CD4-positive, CD25-positive, alpha-beta regulatory T cell (primary cell): Measurements from ENCODE around the gene DMD. TPM values are rescaled to one million over a fixed set of nuclear protein-coding genes. Genes with fewer than 3 reads are reported as not detected.
A peak's percentile ranks its signal among the peaks of the same experiment; 100 is the strongest.

ENCODE experiments used
- ATAC-seq, 2 donors: fragments of 150-1000 bp; cut with Tn5 transposase; one replicate each; pipeline ENCODE4 v1.10.0; 2021; ENCODE audit warnings: low read depth in 2 of 2, moderate number of reproducible peaks in 2 of 2, moderate library complexity in 1 of 2
- DNase-seq, 3 donors: peaks; one replicate each; pipeline versions ENCODE4 v3.0.0 to v3.0.0-alpha.2; 2012 to 2022; ENCODE audit warnings: mixed read lengths in 1 of 3
- H3K27ac ChIP-seq: one replicate; pipeline ENCODE4 v1.7.0; 2013; ENCODE audit warnings: mild to moderate bottlenecking, low read length; ENCODE audit not compliant: insufficient read depth, poor library complexity, severe bottlenecking
- H3K27me3 ChIP-seq: one replicate; pipeline ENCODE4 v1.7.0; 2013; ENCODE audit warnings: low read length; ENCODE audit not compliant: control insufficient read depth, insufficient read depth
- H3K36me3 ChIP-seq: one replicate; pipeline ENCODE4 v1.7.0; 2013; ENCODE audit warnings: mild to moderate bottlenecking, low read length, moderate library complexity; ENCODE audit not compliant: control insufficient read depth, insufficient read depth
- H3K4me1 ChIP-seq: 2 replicates; pipeline ENCODE4 v1.7.0; 2013; ENCODE audit warnings: mild to moderate bottlenecking, low read length; ENCODE audit not compliant: insufficient read depth, control insufficient read depth, poor library complexity, severe bottlenecking
- H3K4me3 ChIP-seq: one replicate; pipeline ENCODE4 v1.7.0; 2013; ENCODE audit warnings: low read depth, mild to moderate bottlenecking, low read length, moderate library complexity
- H3K9me3 ChIP-seq, 2 experiments: 1 replicate in 1 of 2; 2 replicates in 1 of 2; pipeline ENCODE4 v1.7.0; 2013; ENCODE audit warnings: low read length in 2 of 2, mild to moderate bottlenecking in 1 of 2, moderate library complexity in 1 of 2; ENCODE audit not compliant: control insufficient read depth in 2 of 2
- H3K27ac Mint-ChIP-seq, 3 donors: one replicate each; pipeline ENCODE4 v1.8.0; 2020 to 2022; ENCODE audit warnings: mild to moderate bottlenecking in 3 of 3, mixed read lengths in 3 of 3, moderate library complexity in 2 of 3
- H3K27me3 Mint-ChIP-seq: one replicate; pipeline ENCODE4 v1.8.0; 2022; ENCODE audit warnings: mild to moderate bottlenecking, mixed read lengths
- H3K36me3 Mint-ChIP-seq: one replicate; pipeline ENCODE4 v1.8.0; 2020; ENCODE audit warnings: mixed read lengths
- H3K4me1 Mint-ChIP-seq, 4 donors: one replicate each; pipeline ENCODE4 v1.8.0; 2020 to 2022; ENCODE audit warnings: mixed read lengths in 4 of 4, mild to moderate bottlenecking in 1 of 4
- H3K4me3 Mint-ChIP-seq, 4 donors: one replicate each; pipeline ENCODE4 v1.8.0; 2020 to 2022; ENCODE audit warnings: mild to moderate bottlenecking in 4 of 4, mixed read lengths in 4 of 4, moderate library complexity in 3 of 4
- H3K9me3 Mint-ChIP-seq, 7 donors: one replicate each; pipeline ENCODE4 v1.8.0; 2020 to 2022; ENCODE audit warnings: mixed read lengths in 7 of 7, mild to moderate bottlenecking in 3 of 7, moderate library complexity in 2 of 7
- polyA plus RNA-seq, 4 donors: library from polyadenylated mRNA; unstranded; fragments of 300-500 nt; fragmentation: Illumina TruSeq; gene quantifications; one replicate each; pipeline ENCODE4 v1.2.3, GENCODE V29; 2021
- total RNA-seq: library from RNA; stranded (reverse); gene quantifications from one replicate; pipeline ENCODE4 v1.2.3, GENCODE V29; 2022

The DMD gene
- total and polyA plus RNA-seq, 5 donors from 2014 or later, result 0.20 to 2.8 (median 0.98) TPM

DNA sequence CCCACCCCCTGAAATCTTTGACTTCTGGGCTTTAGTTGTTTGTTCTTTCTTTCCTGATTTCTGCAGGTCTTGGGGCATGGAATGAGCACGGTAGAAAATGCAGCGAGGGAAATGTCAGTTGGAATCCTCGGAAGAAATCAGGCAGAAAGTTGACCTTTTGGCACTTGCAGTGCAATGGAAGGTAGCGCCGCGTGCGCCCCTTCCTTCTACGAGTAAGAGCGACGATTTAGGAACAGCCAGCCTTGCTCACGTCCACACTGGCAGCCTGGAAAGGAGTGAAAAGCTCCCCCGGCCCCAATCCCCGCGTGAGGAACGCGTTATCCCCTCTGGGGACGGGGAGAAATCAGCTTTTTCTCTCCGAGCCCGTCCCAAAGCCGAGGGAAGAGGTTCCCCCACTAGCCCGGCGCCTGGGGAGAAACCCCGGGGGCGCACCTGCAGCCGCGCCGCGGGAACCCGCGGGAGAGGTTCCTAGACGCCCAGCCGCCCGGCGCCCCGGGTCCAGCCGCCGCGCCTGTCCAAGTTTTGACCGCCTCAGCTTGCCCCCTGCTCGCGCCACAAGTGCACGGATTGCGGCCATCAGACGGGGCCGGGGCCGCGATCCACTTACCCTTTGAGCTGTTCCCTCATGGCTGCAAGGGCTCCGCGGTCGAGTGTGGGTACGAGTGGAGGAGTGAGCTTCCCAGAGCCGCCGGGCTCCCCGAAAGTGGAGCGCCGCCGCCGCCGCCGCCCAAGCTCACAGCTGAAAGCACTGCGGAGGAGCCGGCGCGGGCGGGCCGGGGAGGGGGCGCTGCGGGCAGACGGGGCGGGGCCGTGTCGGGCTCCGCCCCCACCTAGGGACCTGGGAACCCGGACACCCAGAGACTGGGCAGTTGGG lies 1944.9 kb downstream of the DMD start:
- H3K27me3 ChIP-seq, result no peaks in the 10 kb centered on the region
- H3K27me3 Mint-ChIP-seq, result peaks cover 12% of the 10 kb centered on the region
- peaks cover 0 to 3% (median 0%) of the 10 kb centered on the region in 7 donors for H3K9me3 Mint-ChIP-seq
- H3K36me3 Mint-ChIP-seq, result peaks cover 3% of the 10 kb centered on the region
- DNase-seq (peak in 1 of 3 donors; percentile 0), ATAC-seq (no peak)
- no peaks in the 10 kb centered on the region for H3K9me3 ChIP-seq
- H3K4me1 Mint-ChIP-seq, result no peaks in the 10 kb centered on the region
- H3K4me3 Mint-ChIP-seq, result peak overlapping the region; percentile 39 to 78 (median 59)
- H3K4me3 ChIP-seq, result no peak overlapping the region
- no peaks in the 10 kb centered on the region for H3K4me1 ChIP-seq
- no peaks in the 10 kb centered on the region for H3K36me3 ChIP-seq
- no peak overlapping the region for H3K27ac Mint-ChIP-seq
- H3K27ac ChIP-seq, result no peak overlapping the region

DNA sequence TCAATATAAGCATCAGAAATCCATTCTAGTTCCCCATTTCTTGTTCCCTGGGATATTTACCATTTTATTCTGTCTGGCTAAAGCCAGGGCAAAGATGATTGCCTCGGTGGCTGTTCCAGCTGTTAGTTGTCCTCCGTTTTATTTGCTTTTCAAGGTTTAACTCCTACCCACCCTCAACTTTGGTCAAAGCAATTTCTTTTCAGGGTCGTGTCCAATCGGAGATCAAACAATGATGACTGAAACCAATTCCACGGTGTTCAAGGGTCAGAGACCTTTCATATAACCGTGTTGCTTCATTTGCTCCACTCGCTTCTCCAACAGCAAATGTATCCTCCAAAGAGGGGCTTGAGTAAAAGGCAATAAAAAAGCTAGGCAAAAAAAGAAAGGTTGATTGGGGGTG lies 1946.0 kb downstream of the DMD start:
- Histone ChIP-seq H3K27ac (no peak overlapping the region), H3K9me3 (no peaks in the 10 kb centered on the region), H3K4me1 (no peaks in the 10 kb centered on the region), H3K27me3 (no peaks in the 10 kb centered on the region), H3K4me3 (no peak overlapping the region), H3K36me3 (no peaks in the 10 kb centered on the region)
- no peak for DNase-seq
- no peak for ATAC-seq
- H3K36me3 Mint-ChIP-seq, result peaks cover under 1% of the 10 kb centered on the region
- no peak overlapping the region for H3K27ac Mint-ChIP-seq
- H3K27me3 Mint-ChIP-seq, result peaks cover 8% of the 10 kb centered on the region
- H3K9me3 Mint-ChIP-seq, result peaks cover 0 to 2% (median 0%) of the 10 kb centered on the region in 7 donors
- no peak overlapping the region for H3K4me3 Mint-ChIP-seq
- H3K4me1 Mint-ChIP-seq, result no peaks in the 10 kb centered on the region

DNA sequence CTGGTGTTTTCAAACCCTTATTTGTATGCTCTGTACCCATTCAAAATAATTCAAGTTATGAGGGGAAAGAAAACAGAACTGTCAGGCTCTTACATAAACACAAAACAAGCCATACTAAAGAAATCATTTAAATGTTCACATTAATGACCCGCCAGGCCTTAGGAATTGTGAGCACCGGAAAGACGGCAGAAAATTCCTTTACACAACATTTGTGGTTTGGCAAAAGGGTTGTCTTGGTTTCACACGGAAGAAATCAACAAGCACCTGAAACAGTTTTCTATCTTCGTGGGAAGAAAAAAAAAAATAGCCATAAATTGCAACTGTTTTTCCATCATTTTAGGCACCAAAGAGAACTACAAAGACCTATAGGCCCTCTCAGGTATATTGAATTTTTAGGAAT lies 1951.0 kb downstream of the DMD start:
- H3K4me3 Mint-ChIP-seq, result no peak overlapping the region
- no peaks in the 10 kb centered on the region for H3K36me3 Mint-ChIP-seq
- no peaks in the 10 kb centered on the region for H3K4me1 Mint-ChIP-seq
- H3K36me3 ChIP-seq, result no peaks in the 10 kb centered on the region
- no peak overlapping the region for H3K4me3 ChIP-seq
- DNase-seq, result no peak
- peaks cover 8% of the 10 kb centered on the region for H3K27me3 Mint-ChIP-seq
- H3K27ac Mint-ChIP-seq, result no peak overlapping the region
- H3K27ac ChIP-seq, result no peak overlapping the region
- H3K27me3 ChIP-seq, result no peaks in the 10 kb centered on the region
- no peaks in the 10 kb centered on the region for H3K4me1 ChIP-seq
- ATAC-seq, result no peak
- no peaks in the 10 kb centered on the region for H3K9me3 ChIP-seq
- H3K9me3 Mint-ChIP-seq, result peaks cover 0 to 2% (median 0%) of the 10 kb centered on the region in 7 donors

DNA sequence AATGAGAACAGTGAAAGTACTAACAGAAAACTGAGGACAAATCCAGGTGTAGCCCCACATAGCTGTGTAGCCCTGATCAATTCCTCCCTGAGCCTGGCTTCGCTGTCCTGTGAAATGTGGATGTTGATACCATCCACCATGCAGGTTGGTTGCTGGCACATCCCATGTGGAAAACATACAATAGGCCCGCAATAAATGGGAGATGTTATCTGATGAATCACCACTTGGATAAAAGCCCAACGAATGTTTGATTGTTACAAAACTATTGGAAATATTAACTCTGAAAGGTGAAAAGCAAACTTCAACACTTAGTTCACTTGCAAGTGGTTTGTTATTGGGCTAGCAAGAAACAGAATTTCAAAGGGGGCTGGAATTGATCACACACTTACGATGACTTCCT lies 1953.2 kb downstream of the DMD start:
- no peak overlapping the region for H3K4me3 ChIP-seq
- Mint-ChIP-seq H3K4me3 (no peak overlapping the region), H3K27me3 (no peaks in the 10 kb centered on the region), H3K27ac (no peak overlapping the region), H3K36me3 (no peaks in the 10 kb centered on the region), H3K4me1 (no peaks in the 10 kb centered on the region), H3K9me3 (peaks cover 0 to 2% (median 0%) of the 10 kb centered on the region in 7 donors)
- ATAC-seq (no peak), DNase-seq (no peak)
- no peak overlapping the region for H3K27ac ChIP-seq
- no peaks in the 10 kb centered on the region for H3K9me3 ChIP-seq
- H3K4me1 ChIP-seq, result no peaks in the 10 kb centered on the region
- no peaks in the 10 kb centered on the region for H3K36me3 ChIP-seq
- no peaks in the 10 kb centered on the region for H3K27me3 ChIP-seq

DNA sequence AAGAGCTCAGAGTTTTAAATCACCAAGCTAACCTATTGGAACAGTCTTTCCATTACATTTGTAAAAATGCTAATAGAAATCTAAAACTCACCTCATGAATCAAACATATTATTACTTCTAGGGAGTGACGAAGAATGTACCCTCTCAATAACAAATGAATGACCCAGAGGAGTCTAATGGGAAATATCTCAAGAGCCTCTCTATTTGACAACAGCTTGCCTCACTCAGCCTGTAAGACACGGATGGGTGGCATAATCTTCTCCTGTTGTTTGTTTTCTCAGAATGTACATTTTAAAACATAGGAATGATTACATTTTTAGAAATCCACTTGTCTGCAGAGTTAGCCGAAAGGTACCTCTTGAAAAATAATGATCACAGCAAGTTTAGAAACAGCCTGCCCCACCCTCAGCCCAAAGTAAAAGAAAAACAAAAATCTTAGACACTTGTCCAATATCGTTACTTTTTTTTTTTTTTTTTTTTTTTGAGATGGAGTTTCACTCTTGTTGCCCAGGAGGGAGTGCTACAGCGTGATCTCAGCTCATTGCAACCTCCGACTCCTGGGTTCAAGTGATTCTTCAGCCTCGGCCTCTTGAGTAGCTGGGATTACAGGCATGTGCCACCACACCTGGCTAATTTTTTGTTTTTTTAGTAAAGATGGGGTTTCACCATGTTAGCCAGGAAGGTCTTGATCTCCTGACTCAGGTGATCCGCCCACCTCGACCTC lies 1955.9 kb downstream of the DMD start:
- DNase-seq, result no peak
- Histone ChIP-seq H3K27ac (no peak overlapping the region), H3K4me3 (no peak overlapping the region), H3K36me3 (no peaks in the 10 kb centered on the region), H3K4me1 (no peaks in the 10 kb centered on the region), H3K27me3 (no peaks in the 10 kb centered on the region), H3K9me3 (no peaks in the 10 kb centered on the region)
- no peaks in the 10 kb centered on the region for H3K36me3 Mint-ChIP-seq
- H3K27me3 Mint-ChIP-seq, result no peaks in the 10 kb centered on the region
- no peak overlapping the region for H3K27ac Mint-ChIP-seq
- no peak for ATAC-seq
- no peaks in the 10 kb centered on the region for H3K4me1 Mint-ChIP-seq
- no peak overlapping the region for H3K4me3 Mint-ChIP-seq
- H3K9me3 Mint-ChIP-seq, result no peaks in the 10 kb centered on the region

DNA sequence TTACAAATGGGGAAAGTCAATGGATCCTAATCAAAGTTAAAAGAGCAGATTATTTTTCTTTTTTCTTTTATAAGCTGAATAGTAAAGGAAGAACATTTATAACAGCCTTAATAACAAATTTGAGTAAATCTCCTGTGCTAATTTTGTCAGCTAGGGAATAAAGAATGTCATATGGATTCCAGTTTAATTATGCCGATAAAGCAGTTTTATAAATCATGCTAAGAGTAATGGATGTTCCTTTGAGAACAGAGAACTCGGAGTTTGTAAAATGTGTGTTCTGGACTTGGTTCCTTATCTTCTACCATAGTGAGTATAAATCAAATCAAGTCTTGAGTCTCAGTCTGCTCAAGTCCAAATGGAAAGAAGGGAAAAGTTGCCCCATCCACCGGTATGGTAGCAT lies 1959.2 kb downstream of the DMD start:
- no peak for ATAC-seq
- H3K4me3 Mint-ChIP-seq, result no peak overlapping the region
- no peak for DNase-seq

DNA sequence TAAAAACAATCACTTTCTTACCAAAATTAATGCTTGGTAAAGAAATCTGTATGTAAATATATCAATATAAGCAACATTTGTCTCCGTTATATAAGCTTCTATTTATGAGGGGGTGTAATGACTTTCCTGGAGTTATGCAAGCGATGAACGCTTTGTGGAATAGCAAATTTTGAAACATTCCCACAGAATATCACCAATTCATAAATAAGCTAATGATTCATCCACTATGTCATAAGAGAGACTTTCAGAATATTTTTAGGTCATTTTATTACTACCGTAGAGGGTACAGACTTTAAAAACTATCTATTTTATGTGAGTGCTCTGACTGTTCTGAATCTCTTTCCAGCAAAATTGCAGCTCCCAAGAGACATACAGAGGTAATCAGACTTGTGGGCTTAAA lies 1960.0 kb downstream of the DMD start:
- DNase-seq (no peak), ATAC-seq (no peak)
- H3K9me3 ChIP-seq, result no peaks in the 10 kb centered on the region
- no peak overlapping the region for H3K4me3 ChIP-seq
- no peaks in the 10 kb centered on the region for H3K36me3 ChIP-seq
- Mint-ChIP-seq H3K27me3 (no peaks in the 10 kb centered on the region), H3K9me3 (no peaks in the 10 kb centered on the region), H3K36me3 (no peaks in the 10 kb centered on the region), H3K4me1 (no peaks in the 10 kb centered on the region), H3K27ac (no peak overlapping the region), H3K4me3 (no peak overlapping the region)
- H3K4me1 ChIP-seq, result no peaks in the 10 kb centered on the region
- no peak overlapping the region for H3K27ac ChIP-seq
- H3K27me3 ChIP-seq, result no peaks in the 10 kb centered on the region

More for the DNA sequence above, 1959.2 kb downstream of the DMD start:
- Histone ChIP-seq H3K4me3 (no peak overlapping the region), H3K27me3 (no peaks in the 10 kb centered on the region), H3K36me3 (no peaks in the 10 kb centered on the region), H3K4me1 (no peaks in the 10 kb centered on the region), H3K27ac (no peak overlapping the region), H3K9me3 (no peaks in the 10 kb centered on the region)
- no peak overlapping the region for H3K27ac Mint-ChIP-seq
- no peaks in the 10 kb centered on the region for H3K9me3 Mint-ChIP-seq
- H3K36me3 Mint-ChIP-seq, result no peaks in the 10 kb centered on the region
- H3K27me3 Mint-ChIP-seq, result no peaks in the 10 kb centered on the region
- H3K4me1 Mint-ChIP-seq, result no peaks in the 10 kb centered on the region
